DMS 273 (cell line): ENCODE data around the gene CABLES2.

Experiments used
- DNase-seq: peaks from one replicate; lab custom pipeline; 2025; ENCODE audit not compliant: unreplicated experiment; lab: John Stamatoyannopoulos, UW

The CABLES2 gene

GRCh38 chr20:62350629-62351422, 56.3 kb downstream of the CABLES2 start:
- no peak for DNase-seq

GRCh38 chr20:62350098-62350628, 56.9 kb downstream of the CABLES2 start:
- DNase-seq, result peak; percentile 57

- DNase-seq, result no peak
These were observed 57.5 kb downstream of the CABLES2 start for GRCh38 chr20:62349556-62350097.

- no peak for DNase-seq
These were observed 58.5 kb downstream of the CABLES2 start for GRCh38 chr20:62348604-62349003.

- DNase-seq, result no peak
These were observed 59.6 kb downstream of the CABLES2 start for GRCh38 chr20:62347445-62347844.

GRCh38 chr20:62347151-62347404, 60.0 kb downstream of the CABLES2 start:
- no peak for DNase-seq

- no peak for DNase-seq
These were observed 60.5 kb downstream of the CABLES2 start for GRCh38 chr20:62346398-62347150.

GRCh38 chr20:62345681-62346370, 61.3 kb downstream of the CABLES2 start:
- DNase-seq, result no peak

GRCh38 chr20:62344782-62345181, 62.3 kb downstream of the CABLES2 start:
- DNase-seq, result no peak

GRCh38 chr20:62344092-62344491, 63.0 kb downstream of the CABLES2 start:
- no peak for DNase-seq

GRCh38 chr20:62342910-62343309, 64.2 kb downstream of the CABLES2 start:
- DNase-seq, result peak; percentile 37

- no peak for DNase-seq
These were observed 67.4 kb downstream of the CABLES2 start for GRCh38 chr20:62339647-62340062.
